Left ventricle myocardium inferior (tissue), 1 donor: Measurements from ENCODE around the gene STK32C. TPM values are rescaled to one million over a fixed set of nuclear protein-coding genes. Genes with fewer than 3 reads are reported as not detected.

Source experiments
- DNase-seq: peaks from one replicate; pipeline ENCODE4 v3.0.0-alpha.2; 2020
- H3K27ac ChIP-seq: fragments of 200-600 bp; replicated peaks from 2 replicates; pipeline ENCODE4 v1.8.0; 2021
- H3K27me3 ChIP-seq: fragments of 200-600 bp; 2 replicates; pipeline ENCODE4 v1.8.0; 2021; ENCODE audit warnings: low read depth
- H3K36me3 ChIP-seq: fragments of 200-600 bp; 2 replicates; pipeline ENCODE4 v1.8.0; 2021
- H3K4me1 ChIP-seq: fragments of 200-600 bp; 2 replicates; pipeline ENCODE4 v1.8.0; 2021
- H3K4me3 ChIP-seq: fragments of 200-600 bp; 2 replicates; pipeline ENCODE4 v1.8.0; 2021; ENCODE audit warnings: mild to moderate bottlenecking, moderate library complexity
- H3K9me3 ChIP-seq: fragments of 200-600 bp; replicated peaks from 2 replicates; pipeline ENCODE4 v1.8.0; 2021
- CTCF ChIP-seq: fragments of 200-600 bp; IDR thresholded peaks from 2 replicates; pipeline ENCODE4 v1.8.0; 2021; ENCODE audit warnings: antibody characterized with exemption, mild to moderate bottlenecking, borderline replicate concordance
- intact Hi-C: fragments of 100-400 bp; cut with micrococcal nuclease; formaldehyde crosslinking; loops from one replicate; pipeline ENCODE4 v1.11.0; 2022
- total RNA-seq: library from RNA; stranded (reverse); fragmentation: NEBNext Ultra II Directional; extraction: Animal tissue kit (Norgen Biotek cat#: 25700); gene quantifications from one replicate; pipeline ENCODE4 v1.2.1, GENCODE V29; 2021
- donor health status: DM: no; HTN: yes; CAD: no; lungs with severe emphysema.

The STK32C gene
- total RNA-seq, 1 donor from 2014 or later: 4.4 TPM

DNA sequence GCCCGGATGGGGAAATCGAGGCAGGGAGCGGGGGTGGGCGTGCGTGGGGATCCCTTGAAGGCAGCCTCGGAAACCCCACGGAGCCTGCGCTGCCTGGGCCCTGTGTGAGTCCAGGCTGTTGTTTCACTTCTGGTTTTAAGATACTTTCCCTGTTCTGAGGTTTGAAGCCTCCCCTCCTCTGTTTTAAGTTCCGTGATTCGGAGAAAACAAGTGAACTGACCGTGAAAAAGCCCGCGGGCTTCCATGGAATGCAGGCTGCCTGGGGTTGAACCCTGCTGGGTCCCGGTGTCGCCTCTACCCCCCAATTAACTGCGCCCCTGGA is 24.6 kb upstream of the STK32C start:
- no peak for TF ChIP-seq CTCF
- H3K4me1 ChIP-seq: peaks cover 63% of the 10 kb centered on the region
- intact Hi-C loops: no loop called here
- no peak for DNase-seq
- no peaks in the 10 kb centered on the region for H3K9me3 ChIP-seq
- no peaks in the 10 kb centered on the region for H3K27me3 ChIP-seq
- peak overlapping the region; percentile 76 for H3K27ac ChIP-seq
- no peaks in the 10 kb centered on the region for H3K36me3 ChIP-seq
- peak overlapping the region; percentile 97 for H3K4me3 ChIP-seq

- peaks cover 57% of the 10 kb centered on the region for H3K4me1 ChIP-seq
- peak; percentile 99 for DNase-seq
- no peak for TF ChIP-seq CTCF
- H3K9me3 ChIP-seq: no peaks in the 10 kb centered on the region
- peak within 1 kb of the TSS; percentile 97 for H3K4me3 ChIP-seq
- H3K36me3 ChIP-seq: no peaks in the 10 kb centered on the region
- peak within 1 kb of the TSS; percentile 88 for H3K27ac ChIP-seq
- intact Hi-C loops: no loop called here
- H3K27me3 ChIP-seq: no peaks in the 10 kb centered on the region
Observed at GRCh38 chr10:132331601-132332432, 24.1 kb upstream of the STK32C start, which contains the start of gene LRRC27. LRRC27 (plus strand) TSS chr10:132332193; CDS start chr10:132333525, 1,332 bp downstream.

DNA sequence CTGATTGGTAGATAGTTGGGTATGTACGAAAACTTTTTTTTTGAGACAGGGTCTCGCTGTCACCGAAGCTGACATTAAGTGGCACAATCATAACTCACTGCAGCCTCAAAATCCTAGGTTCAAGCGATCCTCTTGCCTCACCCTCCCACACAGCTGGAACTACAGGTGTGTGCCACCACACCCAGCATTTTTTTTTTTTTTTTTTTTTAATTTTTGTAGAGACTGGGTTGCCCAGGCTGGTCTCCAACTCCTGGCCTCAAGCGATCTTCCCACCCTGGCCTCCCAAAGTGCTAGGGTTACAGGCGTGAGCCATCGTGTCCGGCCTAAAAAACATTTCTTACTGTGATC is 22.7 kb upstream of the STK32C start:
- no peak for TF ChIP-seq CTCF
- intact Hi-C loops: no loop called here
- Histone ChIP-seq H3K9me3 (no peaks in the 10 kb centered on the region), H3K36me3 (no peaks in the 10 kb centered on the region), H3K27me3 (no peaks in the 10 kb centered on the region), H3K27ac (peak overlapping the region; percentile 25), H3K4me1 (peaks cover 48% of the 10 kb centered on the region), H3K4me3 (peak overlapping the region; percentile 97)
- no peak for DNase-seq

GRCh38 chr10:132329565-132330485 is 22.1 kb upstream of the STK32C start:
- no peak for TF ChIP-seq CTCF
- H3K4me3 ChIP-seq: peak overlapping the region; percentile 97
- H3K4me1 ChIP-seq: peaks cover 48% of the 10 kb centered on the region
- peak overlapping the region; percentile 25 for H3K27ac ChIP-seq
- intact Hi-C loops: no loop called here
- no peaks in the 10 kb centered on the region for H3K27me3 ChIP-seq
- H3K9me3 ChIP-seq: no peaks in the 10 kb centered on the region
- no peak for DNase-seq
- H3K36me3 ChIP-seq: no peaks in the 10 kb centered on the region

- intact Hi-C loops: no loop called here
- Histone ChIP-seq H3K36me3 (no peaks in the 10 kb centered on the region), H3K9me3 (no peaks in the 10 kb centered on the region), H3K4me3 (no peak overlapping the region), H3K27me3 (no peaks in the 10 kb centered on the region), H3K27ac (peak overlapping the region; percentile 25), H3K4me1 (peaks cover 54% of the 10 kb centered on the region)
- DNase-seq: peak; percentile 69
- no peak for TF ChIP-seq CTCF
Observed at GRCh38 chr10:132328738-132329137, 21.0 kb upstream of the STK32C start.
